ENCODE measurements around the gene DNAH2. TPM values are rescaled to one million over a fixed set of nuclear protein-coding genes. Genes with fewer than 3 reads are reported as not detected.

DNAH2 gene
- total RNA-seq, 2 experiments from 2014 or later: not detected

GRCh38 chr17:7852262-7852670 is 134.7 kb downstream of the DNAH2 start:
- Mint-ChIP-seq H3K9me3 (ENCODE audit: low read depth) (no peaks in the 10 kb centered on the region), H3K4me1 (peaks cover 49% of the 10 kb centered on the region), H3K27me3 (no peaks in the 10 kb centered on the region), H3K36me3 (ENCODE audit: low read depth) (peaks cover 47% of the 10 kb centered on the region), H3K4me3 (peak overlapping the region; percentile 61), H3K27ac (peak overlapping the region; percentile 37)
- ChIA-PET CTCF (interaction anchor here (2.2 to 3.3 kb wide), 2 partner anchors 10 to 17 kb away, joined by 8 to 18 read pairs; no protein-coding TSS in a partner anchor), POLR2A (no interaction called here)
- intact Hi-C loops (cut with DNase I, micrococcal nuclease): loop anchor here in 1 of 2 experiments (5.0 kb wide), 1 partner anchor 110 kb away; no protein-coding TSS in a partner anchor
- ATAC-seq: no peak
- no peak for DNase-seq

GRCh38 chr17:7852919-7853690 is 135.6 kb downstream of the DNAH2 start:
- intact Hi-C loops (cut with DNase I, micrococcal nuclease): loop anchor here in 1 of 2 experiments (5.0 kb wide), 1 partner anchor 111 kb away; no protein-coding TSS in a partner anchor
- DNase-seq: no peak
- no peak for ATAC-seq
- POLR2A ChIA-PET: no interaction called here
- no peaks in the 10 kb centered on the region for H3K9me3 Mint-ChIP-seq (ENCODE audit: low read depth)
- H3K27me3 Mint-ChIP-seq: no peaks in the 10 kb centered on the region
- no peak overlapping the region for H3K4me3 Mint-ChIP-seq
- H3K27ac Mint-ChIP-seq: peak overlapping the region; percentile 37
- CTCF ChIA-PET: no interaction called here
- peaks cover 46% of the 10 kb centered on the region for H3K4me1 Mint-ChIP-seq
- peaks cover 42% of the 10 kb centered on the region for H3K36me3 Mint-ChIP-seq (ENCODE audit: low read depth)

GRCh38 chr17:7853691-7854038 is 136.1 kb downstream of the DNAH2 start:
- H3K4me3 Mint-ChIP-seq: no peak overlapping the region
- no peaks in the 10 kb centered on the region for H3K27me3 Mint-ChIP-seq
- H3K4me1 Mint-ChIP-seq: peaks cover 44% of the 10 kb centered on the region
- H3K9me3 Mint-ChIP-seq (ENCODE audit: low read depth): no peaks in the 10 kb centered on the region
- no peak overlapping the region for H3K27ac Mint-ChIP-seq
- intact Hi-C loops (cut with DNase I, micrococcal nuclease): loop anchor here in 1 of 2 experiments (5.0 kb wide), 1 partner anchor 111 kb away; no protein-coding TSS in a partner anchor
- H3K36me3 Mint-ChIP-seq (ENCODE audit: low read depth): peaks cover 41% of the 10 kb centered on the region
- ChIA-PET POLR2A (no interaction called here), CTCF (no interaction called here)
- ATAC-seq: no peak
- no peak for DNase-seq

- ChIA-PET CTCF (no interaction called here), POLR2A (no interaction called here)
- peaks cover 46% of the 10 kb centered on the region for H3K36me3 Mint-ChIP-seq (ENCODE audit: low read depth)
- no peaks in the 10 kb centered on the region for H3K27me3 Mint-ChIP-seq
- no peak overlapping the region for H3K27ac Mint-ChIP-seq
- ATAC-seq (no peak), DNase-seq (no peak)
- peaks cover 44% of the 10 kb centered on the region for H3K4me1 Mint-ChIP-seq
- H3K4me3 Mint-ChIP-seq: no peak overlapping the region
- intact Hi-C loops (cut with DNase I, micrococcal nuclease): loop anchor here in 1 of 2 experiments (5.0 kb wide), 1 partner anchor 112 kb away; no protein-coding TSS in a partner anchor
- H3K9me3 Mint-ChIP-seq (ENCODE audit: low read depth): no peaks in the 10 kb centered on the region
Measured at GRCh38 chr17:7854078-7854777, 136.7 kb downstream of the DNAH2 start.

- intact Hi-C loops (cut with DNase I, micrococcal nuclease): loop anchor here in 1 of 2 experiments (5.0 kb wide), 2 partner anchors 113 to 168 kb away; partner anchors contain the start of genes TP53 and WRAP53
- Mint-ChIP-seq H3K27ac (peak within 1 kb of the TSS; percentile 29), H3K27me3 (no peaks in the 10 kb centered on the region), H3K4me3 (no peak within 1 kb of the TSS), H3K4me1 (peaks cover 37% of the 10 kb centered on the region), H3K36me3 (ENCODE audit: low read depth) (peaks cover 49% of the 10 kb centered on the region), H3K9me3 (ENCODE audit: low read depth) (no peaks in the 10 kb centered on the region)
- POLR2A ChIA-PET: interaction anchor here (0.6 to 1.1 kb wide), 2 partner anchors 61 to 326 kb away, joined by 3 to 4 read pairs; partner anchors contain the start of gene RNF227
- ATAC-seq (no peak), DNase-seq (no peak)
- CTCF ChIA-PET: interaction anchor here (0.5 to 2.4 kb wide), 2 partner anchors 20 to 65 kb away, joined by 3 to 20 read pairs; partner anchors contain the start of gene KDM6B
Measured at GRCh38 chr17:7854851-7855659, 137.5 kb downstream of the DNAH2 start, which contains the start of gene TMEM88. TMEM88 (plus strand) TSS chr17:7855066; CDS start chr17:7855075, 9 bp downstream.

- DNase-seq (no peak), ATAC-seq (no peak)
- no peaks in the 10 kb centered on the region for H3K27me3 Mint-ChIP-seq
- intact Hi-C loops (cut with DNase I, micrococcal nuclease): loop anchor here in 1 of 2 experiments (5.0 kb wide), 1 partner anchor 168 kb away; the partner anchor contains the start of genes TP53 and WRAP53
- peaks cover 31% of the 10 kb centered on the region for H3K4me1 Mint-ChIP-seq
- H3K9me3 Mint-ChIP-seq (ENCODE audit: low read depth): no peaks in the 10 kb centered on the region
- H3K4me3 Mint-ChIP-seq: no peak overlapping the region
- CTCF ChIA-PET: interaction anchor here (0.5 to 2.4 kb wide), 3 partner anchors 21 to 480 kb away, joined by 3 to 20 read pairs (median 4); partner anchors contain the start of gene KDM6B
- H3K36me3 Mint-ChIP-seq (ENCODE audit: low read depth): peaks cover 44% of the 10 kb centered on the region
- no peak overlapping the region for H3K27ac Mint-ChIP-seq
- POLR2A ChIA-PET: interaction anchor here (0.6 to 1.1 kb wide), 2 partner anchors 60 to 326 kb away, joined by 3 to 4 read pairs; partner anchors contain the start of gene RNF227
Measured at GRCh38 chr17:7855660-7856010, 138.1 kb downstream of the DNAH2 start.

GRCh38 chr17:7856011-7856810 is 138.7 kb downstream of the DNAH2 start:
- ATAC-seq: no peak
- CTCF ChIA-PET: interaction anchor here (0.5 to 2.4 kb wide), 11 partner anchors 11 to 480 kb away, joined by 3 to 20 read pairs (median 5); partner anchors contain the start of genes KDM6B and TMEM256
- H3K36me3 Mint-ChIP-seq (ENCODE audit: low read depth): peaks cover 38% of the 10 kb centered on the region
- no peak overlapping the region for H3K27ac Mint-ChIP-seq
- H3K4me3 Mint-ChIP-seq: no peak overlapping the region
- peaks cover 25% of the 10 kb centered on the region for H3K4me1 Mint-ChIP-seq
- H3K9me3 Mint-ChIP-seq (ENCODE audit: low read depth): no peaks in the 10 kb centered on the region
- H3K27me3 Mint-ChIP-seq: no peaks in the 10 kb centered on the region
- intact Hi-C loops (cut with DNase I, micrococcal nuclease): loop anchor here in 1 of 2 experiments (5.0 kb wide), 1 partner anchor 169 kb away; the partner anchor contains the start of genes TP53 and WRAP53
- peak; percentile 71 for DNase-seq
- POLR2A ChIA-PET: interaction anchor here (0.6 to 1.5 kb wide), 5 partner anchors 21 to 325 kb away, joined by 3 to 8 read pairs (median 4); partner anchors contain the start of genes RNF227 and TP53

GRCh38 chr17:7856811-7857712 is 139.5 kb downstream of the DNAH2 start, which contains the start of gene NAA38:
NAA38 (minus strand) TSS chr17:7857559; CDS start chr17:7857463, 96 bp downstream.
- H3K4me1 Mint-ChIP-seq: peaks cover 18% of the 10 kb centered on the region
- peaks cover 34% of the 10 kb centered on the region for H3K36me3 Mint-ChIP-seq (ENCODE audit: low read depth)
- no peak within 1 kb of the TSS for H3K4me3 Mint-ChIP-seq
- H3K27ac Mint-ChIP-seq: no peak within 1 kb of the TSS
- CTCF ChIA-PET: interaction anchor here (0.7 to 2.4 kb wide), 19 partner anchors 12 to 453 kb away, joined by 3 to 20 read pairs (median 4); partner anchors contain the start of genes KDM6B, RNF227, TMEM256 and WRAP53
- POLR2A ChIA-PET: interaction anchor here (0.6 to 1.5 kb wide), 14 partner anchors 12 to 369 kb away, joined by 3 to 8 read pairs (median 3); partner anchors contain the start of genes CNTROB, KDM6B, TP53 and TRAPPC1
- peak; percentile 91 for ATAC-seq
- DNase-seq: peak; percentile 97
- no peaks in the 10 kb centered on the region for H3K27me3 Mint-ChIP-seq
- H3K9me3 Mint-ChIP-seq (ENCODE audit: low read depth): no peaks in the 10 kb centered on the region
- intact Hi-C loops (cut with DNase I, micrococcal nuclease): loop anchor here (1.0 to 5.0 kb wide), 12 partner anchors 13 to 299 kb away; partner anchors contain the start of genes WRAP53 (in 2 of the 2), CNTROB (in 1 of the 2), MPDU1 (in 1 of the 2) and TP53 (in 1 of the 2)

All from activated CD4-positive, alpha-beta T cell treated with anti-CD3 and anti-CD28 coated beads for 36 hours (primary cell).